ENCODE results near the gene CCR6. TPM values are rescaled to one million over a fixed set of nuclear protein-coding genes. Genes with fewer than 3 reads are reported as not detected.

Gene CCR6
- total and polyA plus RNA-seq, 10 of the 15 experiments (the other 5 are each of a cell fraction or from before 2014, with no cell fraction given): 2.2 to 7.6 (median 6.7) TPM

- peaks cover 17% of the 10 kb centered on the region for H3K79me2 ChIP-seq (ENCODE audit: control insufficient read depth, insufficient read depth, low read length)
- intact Hi-C loops (cut with micrococcal nuclease; ENCODE audit: unreplicated experiment) (loop anchor here (1.0 to 10.0 kb wide), 9 partner anchors 19 to 760 kb away; partner anchors contain the start of genes CCR6 and CEP43), in situ Hi-C loops (cut with MboI) (no loop called here)
- no peak overlapping the region for H2AFZ ChIP-seq (ENCODE audit: control insufficient read depth, low read depth, low read length)
- POLR2A ChIA-PET: interaction anchor here (0.5 to 9.5 kb wide), 17 partner anchors 11 to 760 kb away, joined by 3 to 279 read pairs (median 6); partner anchors contain the start of genes CCR6, CEP43 and RNASET2
- CTCF ChIA-PET: interaction anchor here (0.6 to 7.7 kb wide), 11 partner anchors 15 to 137 kb away, joined by 3 to 129 read pairs (median 9); partner anchors contain the start of genes CCR6 and CEP43
- RAD21 ChIA-PET (ENCODE audit: unreplicated experiment): interaction anchor here (0.6 to 8.7 kb wide), 23 partner anchors 8 to 143 kb away, joined by 3 to 231 read pairs (median 7); partner anchors contain the start of genes CCR6, CEP43 and RNASET2
- H3K9me3 ChIP-seq (replicated peaks; ENCODE audit: control insufficient read depth, insufficient read depth, low read length): no peaks in the 10 kb centered on the region
- no peaks in the 10 kb centered on the region for H3K36me3 ChIP-seq (ENCODE audit: control insufficient read depth in 2 of 2, insufficient read depth in 2 of 2, low read length in 1 of 2)
- DNase-seq (ENCODE audit: low read depth, low spot score) (peak; percentile 94), FAIRE-seq (peak; percentile 41), ATAC-seq (peak; percentile 71)
- no peaks in the 10 kb centered on the region for H4K20me1 ChIP-seq (ENCODE audit: control insufficient read depth, insufficient read depth)
- SMC1A ChIA-PET (ENCODE audit: uncharacterized antibody, unreplicated experiment): interaction anchor here (0.8 to 11.3 kb wide), 30 partner anchors 10 to 144 kb away, joined by 3 to 542 read pairs (median 4); partner anchors contain the start of genes CCR6, CEP43 and RNASET2
- H3K4me3 ChIP-seq: peak overlapping the region; percentile 51; the same call in 1 of the 2 replicates
- WGBS (ENCODE audit: insufficient coverage, insufficient replicate concordance, low lambda C conversion rate, missing lambda C conversion rate): 4% methylated on average over 4 of the region's 4 CpGs
- no TSS peak for BruUV-seq (replicated peaks)
- H3K27me3 ChIP-seq (replicated peaks in 1 of 2; ENCODE audit: control insufficient read depth in 2 of 2, insufficient read depth in 2 of 2, low read length in 1 of 2): no peaks in the 10 kb centered on the region
- H3K4me2 ChIP-seq (ENCODE audit: control insufficient read depth, insufficient read depth): peak overlapping the region; percentile 95
- peaks cover 69% of the 10 kb centered on the region for H3K4me1 ChIP-seq (ENCODE audit: control insufficient read depth, insufficient read depth, low read length)
- H3K27ac ChIP-seq (ENCODE audit: control insufficient read depth, insufficient read depth): peak overlapping the region; percentile 99
- peak overlapping the region; percentile 96 for H3K9ac ChIP-seq (ENCODE audit: control insufficient read depth, insufficient read depth, low read length)
- TF ChIP-seq RCOR1 (conservative IDR thresholded peaks at IDR 0.05; ENCODE audit: low read depth, low read length) (0 out of 2 replicates have a peak, but pooled peaks have one; percentile 15), CUX1 (IDR thresholded peaks at IDR 0.05; ENCODE audit: insufficient replicate concordance, low read depth, low read length) (no peak), ATF7 (IDR thresholded peaks at IDR 0.05; ENCODE audit: low read depth) (peak; percentile 78), GABPA (IDR thresholded peaks at IDR 0.05; ENCODE audit: low read depth) (no peak), MYB (IDR thresholded peaks at IDR 0.05; ENCODE audit: borderline replicate concordance, low read depth, low read length) (0 out of 2 replicates have a peak, but pooled peaks have one; percentile 70), SRF (IDR thresholded peaks at IDR 0.05; ENCODE audit: low read depth in 2 of 2, low read length in 2 of 2) (no peak), CHD4 (IDR thresholded peaks at IDR 0.05) (no peak), NR2C2 (IDR thresholded peaks at IDR 0.05; ENCODE audit: borderline replicate concordance, control insufficient read depth, insufficient read length, low read depth) (no peak), RELA (IDR thresholded peaks at IDR 0.05; ENCODE audit: borderline replicate concordance, partially characterized antibody) (peak; percentile 5), CHD1 (IDR thresholded peaks at IDR 0.05; ENCODE audit: low read depth, low read length) (no peak), STAT1 (conservative IDR thresholded peaks at IDR 0.05) (no peak), CBX5 (IDR thresholded peaks at IDR 0.05; ENCODE audit: low read depth) (no peak; the same call in 1 of the 2 replicates), ASH2L (IDR thresholded peaks at IDR 0.05; ENCODE audit: borderline replicate concordance, low read depth) (no peak), ZNF217 (IDR thresholded peaks at IDR 0.05) (peak; percentile 25; the same call in 1 of the 2 replicates), PAX8 (IDR thresholded peaks at IDR 0.05) (no peak), RELB (IDR thresholded peaks at IDR 0.05; ENCODE audit: low read depth) (peak; percentile 84; the same call in 1 of the 2 replicates), HDAC2 (IDR thresholded peaks at IDR 0.05) (no peak)
Measured at GRCh38 chr6:167094820-167095637, 27.9 kb upstream of the CCR6 start.

Data from GM12878 (cell line).